Mesenchymal stem cell (in vitro differentiated cells and primary cell): Measurements from ENCODE around the gene PNMT.

Experiments used
- DNase-seq: peaks from one replicate; pipeline ENCODE4 v3.0.0-alpha.2; 2013
- H2AFZ ChIP-seq: one replicate; pipeline ENCODE4 v1.6.1; 2013; ENCODE audit warnings: low read depth, mild to moderate bottlenecking, control low read depth, inconsistent platforms, low read length, moderate library complexity
- H2AK5ac ChIP-seq: 2 replicates; pipeline ENCODE4 v1.6.1; 2013; ENCODE audit warnings: low read length, moderate library complexity, mild to moderate bottlenecking, inconsistent platforms; ENCODE audit not compliant: severe bottlenecking
- H2BK120ac ChIP-seq: one replicate; pipeline ENCODE4 v1.6.1; 2013; ENCODE audit warnings: low read depth, mild to moderate bottlenecking, inconsistent platforms, low read length, moderate library complexity
- H2BK12ac ChIP-seq, 2 experiments: one replicate each; pipeline ENCODE4 v1.6.1; 2013; ENCODE audit warnings: inconsistent platforms in 2 of 2, low read length in 2 of 2, mild to moderate bottlenecking in 2 of 2, moderate library complexity in 2 of 2, control low read depth in 1 of 2
- H2BK15ac ChIP-seq: one replicate; pipeline ENCODE4 v1.6.1; 2013; ENCODE audit warnings: mild to moderate bottlenecking, low read depth, inconsistent platforms; ENCODE audit not compliant: poor library complexity, severe bottlenecking
- H2BK5ac ChIP-seq: 2 replicates; pipeline ENCODE4 v1.6.1; 2013; ENCODE audit warnings: low read depth, mild to moderate bottlenecking, low read length, control low read depth, inconsistent platforms; ENCODE audit not compliant: poor library complexity, severe bottlenecking
- H3K14ac ChIP-seq, 2 experiments: one replicate each; pipeline ENCODE4 v1.6.1; 2013; ENCODE audit warnings: inconsistent platforms in 2 of 2, low read length in 2 of 2, control low read depth in 1 of 2, mild to moderate bottlenecking in 1 of 2, moderate library complexity in 1 of 2
- H3K18ac ChIP-seq, 2 experiments: one replicate each; pipeline ENCODE4 v1.6.1; 2013; ENCODE audit warnings: inconsistent platforms in 2 of 2, low read length in 2 of 2, control low read depth in 1 of 2, low read depth in 1 of 2, mild to moderate bottlenecking in 1 of 2
- H3K23ac ChIP-seq, 2 experiments: one replicate each; pipeline ENCODE4 v1.6.1; 2013; ENCODE audit warnings: inconsistent platforms in 2 of 2, low read length in 2 of 2, mild to moderate bottlenecking in 2 of 2, moderate library complexity in 2 of 2, control low read depth in 1 of 2
- H3K27ac ChIP-seq: 2 replicates; pipeline ENCODE4 v1.5.1; 2013; ENCODE audit warnings: mild to moderate bottlenecking, moderate library complexity, low read length, control low read depth, inconsistent platforms; ENCODE audit not compliant: poor library complexity, severe bottlenecking
- H3K27me3 ChIP-seq, 2 experiments: 2 replicates each; pipeline versions ENCODE4 v1.6.1 to v1.7.0; 2013; ENCODE audit warnings: low read length in 2 of 2, mild to moderate bottlenecking in 2 of 2, moderate library complexity in 2 of 2, control low read depth in 1 of 2, inconsistent platforms in 1 of 2; ENCODE audit not compliant: control insufficient read depth in 1 of 2, insufficient read depth in 1 of 2
- H3K36me3 ChIP-seq, 2 experiments: 2 replicates each; pipeline versions ENCODE4 v1.6.1 to v1.7.0; 2013; ENCODE audit warnings: low read length in 2 of 2, control low read depth in 1 of 2, inconsistent platforms in 1 of 2, low read depth in 1 of 2, mild to moderate bottlenecking in 1 of 2; ENCODE audit not compliant: insufficient read depth in 2 of 2, control insufficient read depth in 1 of 2
- H3K4ac ChIP-seq, 2 experiments: one replicate each; pipeline ENCODE4 v1.6.1; 2013; ENCODE audit warnings: inconsistent platforms in 2 of 2, low read length in 2 of 2, mild to moderate bottlenecking in 2 of 2, moderate library complexity in 2 of 2, control low read depth in 1 of 2, low read depth in 1 of 2
- H3K4me1 ChIP-seq: 2 replicates; pipeline ENCODE4 v1.6.1; 2013; ENCODE audit warnings: low read depth, low read length, control low read depth; ENCODE audit not compliant: control insufficient read depth, insufficient read depth
- H3K4me2 ChIP-seq: 2 replicates; pipeline ENCODE4 v1.6.1; 2013; ENCODE audit warnings: low read length, mild to moderate bottlenecking, inconsistent platforms; ENCODE audit not compliant: poor library complexity, severe bottlenecking
- H3K4me3 ChIP-seq, 2 experiments: 2 replicates each; pipeline versions ENCODE4 v1.5.1 to v1.7.0; 2013; ENCODE audit warnings: low read length in 2 of 2, mild to moderate bottlenecking in 2 of 2, control low read depth in 1 of 2, low read depth in 1 of 2; ENCODE audit not compliant: insufficient read depth in 1 of 2
- H3K79me1 ChIP-seq: replicated peaks from 2 replicates; pipeline ENCODE4 v1.6.1; 2013; ENCODE audit warnings: mild to moderate bottlenecking, control low read depth, low read length, inconsistent platforms; ENCODE audit not compliant: poor library complexity, severe bottlenecking
- H3K9ac ChIP-seq: 2 replicates; pipeline ENCODE4 v1.7.0; 2013; ENCODE audit warnings: mild to moderate bottlenecking, low read length, moderate library complexity
- H3K9me3 ChIP-seq: 2 replicates; pipeline ENCODE4 v1.7.0; 2013; ENCODE audit warnings: mild to moderate bottlenecking, low read length; ENCODE audit not compliant: control insufficient read depth
- H4K8ac ChIP-seq: one replicate; pipeline ENCODE4 v1.6.1; 2013; ENCODE audit warnings: inconsistent platforms, mild to moderate bottlenecking, low read length, moderate library complexity
- H4K91ac ChIP-seq: one replicate; pipeline ENCODE4 v1.6.1; 2013; ENCODE audit warnings: mild to moderate bottlenecking, low read length, inconsistent platforms
- WGBS: methylation state at CpG from one replicate; pipeline ENCODE4 v1.1.7; 2013; ENCODE audit warnings: mixed read lengths; 5-methylcytosine and 5-hydroxymethylcytosine counted together

PNMT gene

GRCh38 chr17:39627712-39628516 lies 40.3 kb upstream of the PNMT start:
- no peak overlapping the region for H3K18ac ChIP-seq
- no peaks in the 10 kb centered on the region for H3K36me3 ChIP-seq
- H2AFZ ChIP-seq: no peak overlapping the region
- H3K27ac ChIP-seq: no peak overlapping the region
- no peak overlapping the region for H3K4ac ChIP-seq
- H2AK5ac ChIP-seq: no peak overlapping the region
- no peak overlapping the region for H3K23ac ChIP-seq
- H2BK12ac ChIP-seq: no peak overlapping the region
- no peak for DNase-seq
- H3K14ac ChIP-seq: no peak overlapping the region
- H3K4me3 ChIP-seq: peak overlapping the region in 1 of 2 experiments; percentile 9
- H3K27me3 ChIP-seq: peaks cover 81 to 86% of the 10 kb centered on the region in 2 experiments
- H3K9me3 ChIP-seq: no peaks in the 10 kb centered on the region
- H3K4me1 ChIP-seq: peaks cover 24% of the 10 kb centered on the region
- no peak overlapping the region for H4K8ac ChIP-seq
- no peak overlapping the region for H3K4me2 ChIP-seq
- WGBS: 24% methylated on average over 14 of the region's 16 CpGs
- no peak overlapping the region for H2BK5ac ChIP-seq
- no peaks in the 10 kb centered on the region for H3K79me1 ChIP-seq
- H3K9ac ChIP-seq: no peak overlapping the region
- H2BK15ac ChIP-seq: no peak overlapping the region
- H4K91ac ChIP-seq: no peak overlapping the region
- H2BK120ac ChIP-seq: no peak overlapping the region

DNA sequence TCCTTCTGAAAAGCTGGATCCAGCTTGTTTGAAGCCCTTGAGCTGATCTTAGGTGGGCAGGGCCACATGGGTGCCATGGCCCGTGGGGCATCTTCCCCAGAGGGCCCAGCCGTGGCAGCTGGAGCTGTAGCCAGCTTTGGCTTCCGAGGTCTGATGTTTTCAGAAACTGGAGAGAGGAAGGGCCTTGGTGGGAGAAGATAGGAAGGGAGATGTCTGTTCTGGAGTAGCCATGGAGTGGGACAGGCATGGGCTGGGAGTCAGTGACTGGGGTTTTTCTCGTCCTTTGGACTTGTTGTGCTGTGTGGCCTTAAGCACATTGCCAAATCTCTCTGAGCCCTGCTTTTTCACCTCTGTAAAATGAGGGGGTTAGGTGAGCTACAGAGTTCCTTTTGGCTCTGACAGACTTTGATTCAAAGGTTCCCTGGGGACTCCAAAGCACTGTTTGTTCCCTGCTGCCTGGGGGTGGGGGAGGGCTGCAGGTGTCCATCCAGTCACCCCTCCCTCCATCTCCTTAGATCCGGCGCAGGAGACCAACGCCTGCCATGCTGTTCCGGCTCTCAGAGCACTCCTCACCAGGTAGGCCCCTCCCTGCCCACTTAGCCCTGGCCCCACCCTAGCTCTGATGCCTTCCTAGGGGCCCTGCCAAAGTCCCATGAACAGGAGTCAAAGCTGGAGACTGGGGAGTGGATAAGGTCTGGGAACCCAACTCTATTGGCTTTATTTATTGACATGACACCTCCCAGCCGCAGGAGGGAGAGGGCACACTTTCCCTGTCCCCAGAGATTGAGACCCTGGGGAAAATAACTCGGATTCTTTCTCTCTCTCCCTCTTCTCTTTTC lies 39.4 kb upstream of the PNMT start:
- Histone ChIP-seq H3K9me3 (no peaks in the 10 kb centered on the region), H4K8ac (no peak overlapping the region), H3K9ac (no peak overlapping the region), H3K27me3 (peaks cover 77 to 82% of the 10 kb centered on the region in 2 experiments), H3K14ac (no peak overlapping the region), H3K36me3 (no peaks in the 10 kb centered on the region), H3K27ac (no peak overlapping the region), H3K18ac (no peak overlapping the region), H4K91ac (no peak overlapping the region), H3K79me1 (no peaks in the 10 kb centered on the region), H3K4me3 (no peak overlapping the region), H2AFZ (no peak overlapping the region), H3K4ac (no peak overlapping the region), H3K4me2 (no peak overlapping the region), H3K23ac (no peak overlapping the region), H2AK5ac (no peak overlapping the region), H2BK5ac (no peak overlapping the region), H2BK120ac (no peak overlapping the region), H2BK15ac (no peak overlapping the region), H2BK12ac (no peak overlapping the region), H3K4me1 (peaks cover 24% of the 10 kb centered on the region)
- no peak for DNase-seq
- 62% methylated on average over 8 of the region's 10 CpGs for WGBS

DNA sequence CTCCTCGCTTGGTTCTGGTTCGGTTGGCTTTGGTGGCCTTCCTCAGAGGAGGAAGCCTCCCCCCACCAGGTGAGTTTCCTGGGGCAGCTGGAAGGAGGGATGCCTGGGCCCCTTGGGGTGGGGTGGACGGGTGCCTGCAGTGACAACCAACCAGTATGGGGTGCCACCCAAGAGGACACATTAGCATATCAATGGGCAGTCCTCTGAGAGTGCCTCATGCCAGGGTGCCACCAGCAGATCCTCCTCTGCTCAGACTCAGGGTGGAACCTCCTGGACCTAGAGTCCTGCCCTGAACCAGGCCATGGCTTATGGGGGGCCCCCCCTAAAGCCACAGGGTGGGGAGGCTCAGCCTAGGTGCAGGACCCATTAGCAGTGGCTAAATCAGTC lies 38.8 kb upstream of the PNMT start:
- Histone ChIP-seq H2BK120ac (no peak overlapping the region), H3K14ac (no peak overlapping the region), H4K8ac (no peak overlapping the region), H3K4me3 (no peak overlapping the region), H3K4me1 (peaks cover 24% of the 10 kb centered on the region), H3K9ac (no peak overlapping the region), H2BK15ac (no peak overlapping the region), H3K4ac (no peak overlapping the region), H4K91ac (no peak overlapping the region), H3K18ac (no peak overlapping the region), H3K23ac (no peak overlapping the region), H3K27ac (no peak overlapping the region), H3K79me1 (no peaks in the 10 kb centered on the region), H3K36me3 (no peaks in the 10 kb centered on the region), H2BK5ac (no peak overlapping the region), H3K27me3 (peaks cover 74 to 79% of the 10 kb centered on the region in 2 experiments), H2AFZ (no peak overlapping the region), H2BK12ac (no peak overlapping the region), H2AK5ac (no peak overlapping the region), H3K9me3 (no peaks in the 10 kb centered on the region), H3K4me2 (no peak overlapping the region)
- whole genome bisulfite sequencing: 50% methylated on average over 2 of the region's 3 CpGs
- no peak for DNase-seq

DNA sequence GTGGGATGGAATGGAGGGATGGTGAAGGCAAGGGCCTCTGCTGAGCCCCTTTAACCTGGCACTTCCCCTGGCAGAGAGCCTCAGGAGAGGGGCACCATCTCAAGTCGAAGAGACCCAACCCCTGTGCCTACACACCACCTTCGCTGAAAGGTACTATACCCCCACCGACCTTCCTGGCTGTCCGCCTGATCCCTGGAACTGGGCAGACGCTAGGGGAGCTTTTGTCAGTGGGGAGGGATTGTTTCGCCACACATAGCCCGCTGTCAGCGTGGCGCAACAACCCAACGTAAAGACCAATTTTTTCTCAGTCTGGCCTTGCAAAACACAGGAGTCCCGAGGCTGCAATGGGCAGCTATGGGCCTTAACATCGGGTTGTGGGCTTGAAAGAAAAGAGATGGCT lies 38.4 kb upstream of the PNMT start:
- H3K18ac ChIP-seq: no peak overlapping the region
- H3K4me2 ChIP-seq: no peak overlapping the region
- no peak overlapping the region for H3K9ac ChIP-seq
- no peaks in the 10 kb centered on the region for H3K36me3 ChIP-seq
- no peak for DNase-seq
- WGBS: 89% methylated on average over 11 of the region's 12 CpGs
- H2BK12ac ChIP-seq: no peak overlapping the region
- H3K9me3 ChIP-seq: no peaks in the 10 kb centered on the region
- no peak overlapping the region for H3K27ac ChIP-seq
- no peak overlapping the region for H4K8ac ChIP-seq
- no peaks in the 10 kb centered on the region for H3K79me1 ChIP-seq
- H3K4ac ChIP-seq: no peak overlapping the region
- H2AK5ac ChIP-seq: no peak overlapping the region
- peaks cover 27% of the 10 kb centered on the region for H3K4me1 ChIP-seq
- H3K23ac ChIP-seq: no peak overlapping the region
- no peak overlapping the region for H2BK15ac ChIP-seq
- peaks cover 70 to 75% of the 10 kb centered on the region in 2 experiments for H3K27me3 ChIP-seq
- no peak overlapping the region for H3K14ac ChIP-seq
- H4K91ac ChIP-seq: no peak overlapping the region
- no peak overlapping the region for H2BK120ac ChIP-seq
- H2AFZ ChIP-seq: no peak overlapping the region
- H2BK5ac ChIP-seq: no peak overlapping the region
- no peak overlapping the region for H3K4me3 ChIP-seq
